A549 (cell line): ENCODE measurements around the gene OPRM1.

ENCODE experiments used
- CBX2 ChIP-seq: fragments of 200-600 bp; sonication (generic); IDR thresholded peaks from 2 replicates; pipeline ENCODE4 v1.6.1; 2016; ENCODE audit warnings: low read depth, mild to moderate bottlenecking, borderline replicate concordance
- CEBPB ChIP-seq, 2 experiments: fragments of >200 bp in 1 of 2; sonication (Bioruptor Twin) in 1 of 2; formaldehyde crosslinking in 1 of 2; IDR thresholded peaks; 2 replicates each; pipeline ENCODE4 v1.6.1; 2012 to 2016
- CHD2 ChIP-seq: fragments of 150-350 bp; IDR thresholded peaks from 2 replicates; pipeline ENCODE4 v1.6.1; 2014; ENCODE audit warnings: low read length; ENCODE audit not compliant: partially characterized antibody
- CTCF ChIP-seq: fragments of >200 bp; sonication (Bioruptor Twin); formaldehyde crosslinking; IDR thresholded peaks from 3 replicates; pipeline ENCODE4 v1.5.1; 2016
- ESRRA ChIP-seq: fragments of 150-350 bp; IDR thresholded peaks from 2 replicates; pipeline ENCODE4 v1.6.1; 2014; ENCODE audit warnings: mild to moderate bottlenecking, low read length, borderline replicate concordance
- HOXB5 ChIP-seq: fragments of 250-450 bp; sonication (Bioruptor Pico); IDR thresholded peaks from 2 replicates; pipeline ENCODE4 v1.5.0; 2020; ENCODE audit warnings: mild to moderate bottlenecking, moderate library complexity
- POLR2A ChIP-seq: IDR thresholded peaks from 2 replicates; pipeline ENCODE4 v1.6.1; 2012; ENCODE audit warnings: mild to moderate bottlenecking, low read length
- POLR2AphosphoS2 ChIP-seq: conservative IDR thresholded peaks from 2 replicates; pipeline ENCODE4 v1.6.1; 2012; ENCODE audit warnings: low read length, improper control_type of control experiment, inconsistent platforms
- RCOR1 ChIP-seq: fragments of 150-350 bp; IDR thresholded peaks from 2 replicates; pipeline ENCODE4 v1.6.1; 2014; ENCODE audit warnings: antibody characterized with exemption, low read length, low read depth
- RNF2 ChIP-seq: fragments of 200-600 bp; sonication (generic); IDR thresholded peaks from 2 replicates; pipeline ENCODE4 v1.6.1; 2016; ENCODE audit warnings: low read depth, mild to moderate bottlenecking, antibody characterized with exemption, moderate library complexity, borderline replicate concordance
- TF ChIP-seq, protein P1 (sequence below): fragments of 200-600 bp; sonication (generic); IDR thresholded peaks from 2 replicates; pipeline ENCODE4 v1.6.1; 2016; ENCODE audit warnings: antibody characterized with exemption, mild to moderate bottlenecking, moderate library complexity
- TF ChIP-seq, protein P2 (sequence below): fragments of 150-350 bp; IDR thresholded peaks from 2 replicates; pipeline ENCODE4 v1.6.1; 2014; ENCODE audit warnings: low read depth, mild to moderate bottlenecking, low read length

DNA sequence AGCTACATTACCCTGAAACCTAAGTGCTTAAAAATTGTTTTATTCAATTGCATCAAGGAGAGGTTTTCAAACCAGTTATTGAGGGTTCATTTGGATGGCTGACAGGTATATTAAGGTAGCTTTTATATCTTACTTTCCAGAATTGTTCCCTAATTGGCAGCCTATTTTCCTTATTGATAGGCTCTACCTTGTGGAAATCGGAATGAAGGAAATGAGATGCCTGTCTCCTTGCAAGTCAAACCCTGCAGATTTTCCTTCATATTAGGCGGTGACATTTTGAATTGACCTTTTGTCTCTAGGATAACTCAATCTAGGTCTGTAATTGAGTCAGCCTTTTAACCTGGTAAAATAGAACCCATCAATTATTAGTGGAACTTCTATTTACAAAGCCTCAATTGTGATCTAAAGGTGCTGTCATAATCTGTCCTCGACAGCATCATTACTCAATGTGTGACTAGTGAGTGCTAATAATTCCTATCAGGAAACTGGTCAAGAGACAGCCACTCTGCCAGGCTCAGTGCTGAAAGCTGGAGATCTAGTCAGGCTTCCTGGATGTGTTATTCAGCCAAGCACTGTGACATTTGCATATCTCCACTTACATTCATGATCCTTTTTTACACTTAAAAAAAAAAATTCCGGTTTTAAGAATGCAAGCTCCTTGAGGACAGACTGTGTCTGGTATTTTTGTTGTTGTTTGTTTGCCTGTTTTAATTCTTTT is 20.1 kb downstream of the OPRM1 start:
- no peak for TF ChIP-seq POLR2A
- TF ChIP-seq CBX2: no peak
- TF ChIP-seq CTCF: no peak
- TF ChIP-seq ESRRA: no peak
- no peak for TF ChIP-seq CHD2
- no peak for TF ChIP-seq HOXB5 (CRISPR knock-in tag)
- TF ChIP-seq, protein P1, sequence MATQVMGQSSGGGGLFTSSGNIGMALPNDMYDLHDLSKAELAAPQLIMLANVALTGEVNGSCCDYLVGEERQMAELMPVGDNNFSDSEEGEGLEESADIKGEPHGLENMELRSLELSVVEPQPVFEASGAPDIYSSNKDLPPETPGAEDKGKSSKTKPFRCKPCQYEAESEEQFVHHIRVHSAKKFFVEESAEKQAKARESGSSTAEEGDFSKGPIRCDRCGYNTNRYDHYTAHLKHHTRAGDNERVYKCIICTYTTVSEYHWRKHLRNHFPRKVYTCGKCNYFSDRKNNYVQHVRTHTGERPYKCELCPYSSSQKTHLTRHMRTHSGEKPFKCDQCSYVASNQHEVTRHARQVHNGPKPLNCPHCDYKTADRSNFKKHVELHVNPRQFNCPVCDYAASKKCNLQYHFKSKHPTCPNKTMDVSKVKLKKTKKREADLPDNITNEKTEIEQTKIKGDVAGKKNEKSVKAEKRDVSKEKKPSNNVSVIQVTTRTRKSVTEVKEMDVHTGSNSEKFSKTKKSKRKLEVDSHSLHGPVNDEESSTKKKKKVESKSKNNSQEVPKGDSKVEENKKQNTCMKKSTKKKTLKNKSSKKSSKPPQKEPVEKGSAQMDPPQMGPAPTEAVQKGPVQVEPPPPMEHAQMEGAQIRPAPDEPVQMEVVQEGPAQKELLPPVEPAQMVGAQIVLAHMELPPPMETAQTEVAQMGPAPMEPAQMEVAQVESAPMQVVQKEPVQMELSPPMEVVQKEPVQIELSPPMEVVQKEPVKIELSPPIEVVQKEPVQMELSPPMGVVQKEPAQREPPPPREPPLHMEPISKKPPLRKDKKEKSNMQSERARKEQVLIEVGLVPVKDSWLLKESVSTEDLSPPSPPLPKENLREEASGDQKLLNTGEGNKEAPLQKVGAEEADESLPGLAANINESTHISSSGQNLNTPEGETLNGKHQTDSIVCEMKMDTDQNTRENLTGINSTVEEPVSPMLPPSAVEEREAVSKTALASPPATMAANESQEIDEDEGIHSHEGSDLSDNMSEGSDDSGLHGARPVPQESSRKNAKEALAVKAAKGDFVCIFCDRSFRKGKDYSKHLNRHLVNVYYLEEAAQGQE: no peak
- TF ChIP-seq POLR2AphosphoS2: no peak
- TF ChIP-seq, protein P2, sequence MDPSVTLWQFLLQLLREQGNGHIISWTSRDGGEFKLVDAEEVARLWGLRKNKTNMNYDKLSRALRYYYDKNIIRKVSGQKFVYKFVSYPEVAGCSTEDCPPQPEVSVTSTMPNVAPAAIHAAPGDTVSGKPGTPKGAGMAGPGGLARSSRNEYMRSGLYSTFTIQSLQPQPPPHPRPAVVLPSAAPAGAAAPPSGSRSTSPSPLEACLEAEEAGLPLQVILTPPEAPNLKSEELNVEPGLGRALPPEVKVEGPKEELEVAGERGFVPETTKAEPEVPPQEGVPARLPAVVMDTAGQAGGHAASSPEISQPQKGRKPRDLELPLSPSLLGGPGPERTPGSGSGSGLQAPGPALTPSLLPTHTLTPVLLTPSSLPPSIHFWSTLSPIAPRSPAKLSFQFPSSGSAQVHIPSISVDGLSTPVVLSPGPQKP: no peak
- TF ChIP-seq CEBPB (IDR thresholded peaks at IDR 0.05): no peak
- TF ChIP-seq RCOR1: no peak
- no peak for TF ChIP-seq RNF2
